NCI-H2029 (cell line): ENCODE data around the gene TMEM117.

Experiments
- DNase-seq: peaks from one replicate; lab custom pipeline; 2025; lab: John Stamatoyannopoulos, UW

TMEM117 gene

GRCh38 chr12:43884683-43885410 is 49.0 kb downstream of the TMEM117 start:
- DNase-seq = peak; percentile 24

- no peak for DNase-seq
Measured at GRCh38 chr12:43887397-43887796, 51.5 kb downstream of the TMEM117 start.

- no peak for DNase-seq
Measured at GRCh38 chr12:43891856-43892574, 56.1 kb downstream of the TMEM117 start.

- DNase-seq = no peak
Measured at GRCh38 chr12:43893670-43894069, 57.8 kb downstream of the TMEM117 start.

GRCh38 chr12:43895580-43896206 is 59.8 kb downstream of the TMEM117 start:
- no peak for DNase-seq

GRCh38 chr12:43896496-43896895 is 60.6 kb downstream of the TMEM117 start:
- no peak for DNase-seq

- no peak for DNase-seq
Measured at GRCh38 chr12:43898474-43898873, 62.6 kb downstream of the TMEM117 start.

GRCh38 chr12:43899574-43899973 is 63.7 kb downstream of the TMEM117 start:
- no peak for DNase-seq

GRCh38 chr12:43903686-43904085 is 67.8 kb downstream of the TMEM117 start:
- DNase-seq = no peak

GRCh38 chr12:43912859-43913258 is 77.0 kb downstream of the TMEM117 start:
- no peak for DNase-seq

- DNase-seq = no peak
Measured at GRCh38 chr12:43914391-43914790, 78.5 kb downstream of the TMEM117 start.

- DNase-seq = no peak
Measured at GRCh38 chr12:43914923-43915468, 79.1 kb downstream of the TMEM117 start.

GRCh38 chr12:43917896-43918295 is 82.0 kb downstream of the TMEM117 start:
- no peak for DNase-seq

GRCh38 chr12:43921666-43922337 is 85.9 kb downstream of the TMEM117 start:
- no peak for DNase-seq

- no peak for DNase-seq
Measured at GRCh38 chr12:43930032-43930431, 94.2 kb downstream of the TMEM117 start.

- DNase-seq = no peak
Measured at GRCh38 chr12:43931187-43931586, 95.3 kb downstream of the TMEM117 start.

- no peak for DNase-seq
Measured at GRCh38 chr12:43935581-43935980, 99.7 kb downstream of the TMEM117 start.

- no peak for DNase-seq
Measured at GRCh38 chr12:43937947-43938346, 102.1 kb downstream of the TMEM117 start.

GRCh38 chr12:43942379-43942778 is 106.5 kb downstream of the TMEM117 start:
- no peak for DNase-seq

GRCh38 chr12:43945983-43946382 is 110.1 kb downstream of the TMEM117 start:
- no peak for DNase-seq

GRCh38 chr12:43951286-43951685 is 115.4 kb downstream of the TMEM117 start:
- no peak for DNase-seq

GRCh38 chr12:43957732-43958372 is 122.0 kb downstream of the TMEM117 start:
- no peak for DNase-seq
